K562 (cell line): ENCODE data around the gene TPO.

ENCODE experiments used
- ARID2 ChIP-seq: fragments of 450-650 bp; IDR thresholded peaks from 2 replicates; pipeline ENCODE4 v1.6.1; 2017; ENCODE audit warnings: antibody characterized with exemption, mild to moderate bottlenecking
- CBFA2T3 ChIP-seq: fragments of 450-650 bp; IDR thresholded peaks from 2 replicates; pipeline ENCODE4 v1.6.1; 2017
- CBX3 ChIP-seq, 2 experiments: IDR thresholded peaks; 1 replicate in 1 of 2; 2 replicates in 1 of 2; pipeline ENCODE4 v1.6.1; 2012; ENCODE audit warnings: inconsistent platforms in 2 of 2, low read length in 2 of 2, borderline replicate concordance in 1 of 2, control low read depth in 1 of 2
- RFX5 ChIP-seq: IDR thresholded peaks from 2 replicates; pipeline ENCODE4 v1.6.1; 2011; ENCODE audit warnings: low read depth, mild to moderate bottlenecking, improper control_type of control experiment, low read length
- ZNF143 ChIP-seq: sonication (generic); formaldehyde crosslinking; IDR thresholded peaks from 2 replicates; pipeline ENCODE4 v1.9.0; 2022; ENCODE audit warnings: mild to moderate bottlenecking, missing genetic modification reagents
- TF ChIP-seq, protein P1 (sequence below), 2 experiments: fragments of 450-650 bp in 1 of 2; sonication (generic) in 1 of 2; formaldehyde crosslinking in 1 of 2; IDR thresholded peaks in 1 of 2; conservative IDR thresholded peaks in 1 of 2; 2 replicates each; pipeline versions ENCODE4 v1.6.1 to v1.8.1; 2016 to 2023; ENCODE audit warnings: mild to moderate bottlenecking in 2 of 2, moderate library complexity in 2 of 2, inconsistent platforms in 1 of 2, missing genetic modification reagents in 1 of 2
- TF ChIP-seq, protein P2 (sequence below), 3 experiments: fragments of 200-800 bp in 1 of 3; sonication (Bioruptor generic) in 1 of 3; sonication (generic) in 1 of 3; formaldehyde crosslinking in 1 of 3; IDR thresholded peaks; 2 replicates each; pipeline versions ENCODE4 v1.6.1 to v1.8.0; 2016 to 2022; ENCODE audit warnings: mild to moderate bottlenecking in 2 of 3, missing compliant biosample characterization in 2 of 3, missing genetic modification characterization in 2 of 3, missing genetic modification reagents in 1 of 3

DNA sequence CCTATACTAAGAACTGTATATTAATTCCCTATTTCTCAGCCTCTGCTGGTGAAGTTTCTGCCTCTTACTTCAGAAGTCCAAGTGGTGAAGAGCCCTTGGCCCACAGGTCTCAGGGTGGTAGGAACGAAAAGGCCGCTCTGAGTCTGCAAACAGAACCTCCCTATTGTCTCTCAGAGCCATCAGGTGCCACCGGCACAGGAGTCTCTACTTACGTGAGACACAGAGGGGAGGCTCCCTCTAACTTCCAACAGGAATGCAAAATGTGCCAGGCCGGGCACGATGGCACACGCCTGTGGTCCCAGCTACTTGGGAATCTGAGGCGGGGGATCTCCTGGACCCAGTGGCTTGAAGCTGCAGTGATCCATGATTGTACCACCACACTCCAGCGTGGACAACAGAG, 143.0 kb downstream of the TPO start:
- TF ChIP-seq CBX3 (IDR thresholded peaks at IDR 0.05; ENCODE audit: borderline replicate concordance in 1 of 2, low read length in 2 of 2), result no peak
- no peak for TF ChIP-seq RFX5
- TF ChIP-seq CBFA2T3, result no peak
- TF ChIP-seq, protein P1, sequence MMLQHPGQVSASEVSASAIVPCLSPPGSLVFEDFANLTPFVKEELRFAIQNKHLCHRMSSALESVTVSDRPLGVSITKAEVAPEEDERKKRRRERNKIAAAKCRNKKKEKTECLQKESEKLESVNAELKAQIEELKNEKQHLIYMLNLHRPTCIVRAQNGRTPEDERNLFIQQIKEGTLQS (IDR thresholded peaks at IDR 0.05), result no peak
- TF ChIP-seq, protein P1 (CRISPR knock-in tag; conservative IDR thresholded peaks at IDR 0.05), result no peak
- TF ChIP-seq, protein P2, sequence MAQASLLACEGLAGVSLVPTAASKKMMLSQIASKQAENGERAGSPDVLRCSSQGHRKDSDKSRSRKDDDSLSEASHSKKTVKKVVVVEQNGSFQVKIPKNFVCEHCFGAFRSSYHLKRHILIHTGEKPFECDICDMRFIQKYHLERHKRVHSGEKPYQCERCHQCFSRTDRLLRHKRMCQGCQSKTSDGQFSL (CRISPR knock-in tag; IDR thresholded peaks at IDR 0.05), result no peak
- TF ChIP-seq, protein P2 (tag; IDR thresholded peaks at IDR 0.05), result no peak
- no peak for TF ChIP-seq ZNF143 (CRISPR knock-in tag)
- TF ChIP-seq ARID2, result no peak
